ENCODE measurements around the gene RCAN1. TPM values are rescaled to one million over a fixed set of nuclear protein-coding genes. Genes with fewer than 3 reads are reported as not detected.

RCAN1 gene
- total and polyA plus RNA-seq, 4 donors, result 12.2 to 32.8 (median 29.8) TPM

DNA sequence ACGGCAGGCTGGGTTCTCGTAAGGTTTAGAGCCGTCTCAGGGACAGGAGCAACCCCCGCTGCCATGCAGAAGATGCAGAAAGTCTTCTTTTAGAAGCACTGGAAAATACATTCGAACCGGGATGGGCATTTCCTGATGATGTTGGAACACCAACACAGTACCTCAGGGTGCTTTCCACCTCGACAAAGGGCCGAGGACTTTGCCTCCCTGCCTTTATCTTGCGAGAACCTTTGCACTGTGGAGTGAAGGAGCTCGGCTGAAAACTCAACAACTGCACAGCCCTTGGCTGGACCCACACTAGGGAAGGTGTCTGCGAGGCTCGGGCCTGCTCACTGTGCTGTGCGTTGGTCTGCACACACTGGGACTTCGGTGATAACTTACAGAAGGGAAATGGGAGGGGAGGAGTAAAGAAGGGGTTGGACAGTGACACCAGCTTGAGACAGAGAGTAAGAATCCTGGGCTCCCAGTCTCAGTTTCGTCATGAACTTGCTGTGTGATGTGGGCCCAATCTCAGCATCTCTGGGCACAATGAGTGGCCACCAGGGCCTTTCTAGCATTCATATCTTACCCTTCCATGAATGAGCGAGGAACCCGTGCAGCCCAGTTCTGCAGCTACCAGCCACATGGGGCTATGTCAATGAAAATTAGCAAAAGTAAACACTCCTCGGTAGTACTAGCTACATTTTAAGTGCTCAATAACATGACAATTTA lies 18.2 kb downstream of the RCAN1 start:
- WGBS, 2 donors, result 84% methylated on average over 18 of the region's 18 CpGs
- H3K27ac ChIP-seq (ENCODE audit: low read depth in 1 of 2, low read length in 1 of 2), result no peak overlapping the region
- H3K4me3 ChIP-seq, result no peak overlapping the region
- TF ChIP-seq CTCF (IDR thresholded peaks at IDR 0.05; ENCODE audit: control extremely low read depth, extremely low read depth), result no peak
- peaks cover 0 to 3% (median 0%) of the 10 kb centered on the region in 4 donors for H3K36me3 ChIP-seq (ENCODE audit: control insufficient read depth in 4 of 4, insufficient read depth in 4 of 4, low read length in 4 of 4)
- ATAC-seq (ENCODE audit: insufficient read depth, low FRiP score) (no peak), DNase-seq (no peak)
- no peaks in the 10 kb centered on the region for H3K9me3 ChIP-seq (ENCODE audit: control insufficient read depth in 4 of 4, insufficient read depth in 3 of 4, low read length in 3 of 4)
- no peaks in the 10 kb centered on the region for H3K27me3 ChIP-seq (ENCODE audit: control insufficient read depth in 3 of 3, insufficient read depth in 3 of 3, low read length in 2 of 3)
- H3K4me1 ChIP-seq (ENCODE audit: control insufficient read depth in 5 of 5, insufficient read depth in 5 of 5, low read length in 5 of 5), result peaks cover 3 to 24% (median 12%) of the 10 kb centered on the region in 5 donors
- H3K9ac ChIP-seq (ENCODE audit: insufficient read depth in 1 of 2, low read length in 2 of 2), result no peak overlapping the region

GRCh38 chr21:34595457-34595856 lies 19.5 kb downstream of the RCAN1 start:
- H3K9me3 ChIP-seq (ENCODE audit: control insufficient read depth in 4 of 4, insufficient read depth in 3 of 4, low read length in 3 of 4), result no peaks in the 10 kb centered on the region
- H3K36me3 ChIP-seq (ENCODE audit: control insufficient read depth in 4 of 4, insufficient read depth in 4 of 4, low read length in 4 of 4), result peaks cover 0 to 3% (median 0%) of the 10 kb centered on the region in 4 donors
- ATAC-seq (ENCODE audit: insufficient read depth, low FRiP score) (no peak), DNase-seq (no peak)
- H3K9ac ChIP-seq (ENCODE audit: insufficient read depth in 1 of 2, low read length in 2 of 2), result no peak overlapping the region
- H3K4me1 ChIP-seq (ENCODE audit: control insufficient read depth in 5 of 5, insufficient read depth in 5 of 5, low read length in 5 of 5), result peaks cover 3 to 29% (median 12%) of the 10 kb centered on the region in 5 donors
- H3K4me3 ChIP-seq, result no peak overlapping the region
- TF ChIP-seq CTCF (IDR thresholded peaks at IDR 0.05; ENCODE audit: control extremely low read depth, extremely low read depth), result no peak
- peak overlapping the region in 1 of 2 donors; percentile 11 for H3K27ac ChIP-seq (ENCODE audit: low read depth in 1 of 2, low read length in 1 of 2)
- no peaks in the 10 kb centered on the region for H3K27me3 ChIP-seq (ENCODE audit: control insufficient read depth in 3 of 3, insufficient read depth in 3 of 3, low read length in 2 of 3)
- WGBS, 2 donors, result 78 to 80% methylated on average over 8 of the region's 8 CpGs

GRCh38 chr21:34594566-34595234 lies 20.2 kb downstream of the RCAN1 start:
- H3K9ac ChIP-seq (ENCODE audit: insufficient read depth in 1 of 2, low read length in 2 of 2), result no peak overlapping the region
- WGBS, 2 donors, result 89 to 94% methylated on average over 8 of the region's 8 CpGs
- H3K27ac ChIP-seq (ENCODE audit: low read depth in 1 of 2, low read length in 1 of 2), result peak overlapping the region in 1 of 2 donors; percentile 77
- ATAC-seq (ENCODE audit: insufficient read depth, low FRiP score), result no peak
- H3K27me3 ChIP-seq (ENCODE audit: control insufficient read depth in 3 of 3, insufficient read depth in 3 of 3, low read length in 2 of 3), result no peaks in the 10 kb centered on the region
- H3K36me3 ChIP-seq (ENCODE audit: control insufficient read depth in 4 of 4, insufficient read depth in 4 of 4, low read length in 4 of 4), result peaks cover 0 to 3% (median 0%) of the 10 kb centered on the region in 4 donors
- H3K9me3 ChIP-seq (ENCODE audit: control insufficient read depth in 4 of 4, insufficient read depth in 3 of 4, low read length in 3 of 4), result no peaks in the 10 kb centered on the region
- peaks cover 3 to 31% (median 10%) of the 10 kb centered on the region in 5 donors for H3K4me1 ChIP-seq (ENCODE audit: control insufficient read depth in 5 of 5, insufficient read depth in 5 of 5, low read length in 5 of 5)
- no peak for TF ChIP-seq CTCF (IDR thresholded peaks at IDR 0.05; ENCODE audit: control extremely low read depth, extremely low read depth)
- H3K4me3 ChIP-seq, result no peak overlapping the region
- DNase-seq, result no peak

Data from lung (tissue), 12 donors.